Measurements from ENCODE around the gene ZBTB20.

ZBTB20 gene

GRCh38 chr3:114635878-114636277, 511.2 kb downstream of the ZBTB20 start:
- Histone ChIP-seq H3K36me3 (ENCODE audit: control insufficient read depth, insufficient read depth, low read length) (no peaks in the 10 kb centered on the region), H3K9me3 (ENCODE audit: control insufficient read depth, low read length) (no peaks in the 10 kb centered on the region), H3K4me1 (ENCODE audit: control insufficient read depth, insufficient read depth, low read length, poor library complexity, severe bottlenecking) (no peaks in the 10 kb centered on the region), H3K27ac (ENCODE audit: low read depth, low read length, severe bottlenecking) (no peak overlapping the region), H3K4me3 (ENCODE audit: extremely low read depth, insufficient read depth, low read length, poor library complexity, severe bottlenecking) (no peak overlapping the region)
- WGBS, 2 experiments (ENCODE audit: insufficient coverage in 2 of 2) = no CpG with 5 or more reads among the region's 2 CpGs

- no peaks in the 10 kb centered on the region for H3K36me3 ChIP-seq (ENCODE audit: control insufficient read depth, insufficient read depth, low read length)
- 96 to 100% methylated on average over 3 of the region's 3 CpGs for WGBS, 2 experiments (ENCODE audit: insufficient coverage in 2 of 2)
These were observed 512.5 kb downstream of the ZBTB20 start for GRCh38 chr3:114634635-114635034.

DNA sequence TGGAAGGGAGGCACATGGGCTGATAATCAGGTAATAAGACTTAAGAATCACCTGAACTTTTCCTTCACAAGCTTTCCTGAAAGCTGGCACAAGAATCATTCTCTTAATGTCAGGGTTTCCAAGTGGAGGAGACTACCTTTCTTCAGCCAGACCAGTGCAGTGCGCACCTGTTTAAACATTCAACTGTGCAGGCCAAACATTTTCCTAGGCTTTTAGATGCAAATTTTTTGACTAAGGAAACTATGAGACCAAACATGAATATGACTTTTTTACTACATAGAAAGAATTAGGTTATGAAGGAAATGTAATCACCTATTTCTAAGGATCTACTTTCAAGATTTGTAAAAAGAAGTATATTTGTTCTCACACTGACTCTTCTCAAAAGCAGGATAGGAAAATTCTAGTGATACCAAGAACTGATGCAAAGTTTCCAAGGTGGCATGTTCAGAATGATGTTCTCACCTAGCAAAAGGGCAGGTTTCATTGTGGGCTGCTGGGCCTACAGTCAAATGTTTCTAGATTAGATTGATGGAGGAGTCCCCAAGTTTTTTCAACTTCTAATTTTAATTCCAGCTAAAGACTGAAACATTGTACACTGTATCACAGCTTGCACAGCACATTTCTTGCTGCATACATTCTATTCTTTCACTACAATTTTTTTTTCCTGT, 514.2 kb downstream of the ZBTB20 start:
- no peaks in the 10 kb centered on the region for H3K36me3 ChIP-seq (ENCODE audit: control insufficient read depth, insufficient read depth, low read length)
- H3K4me1 ChIP-seq (ENCODE audit: control insufficient read depth, insufficient read depth, low read length, poor library complexity, severe bottlenecking) = no peaks in the 10 kb centered on the region
- no peaks in the 10 kb centered on the region for H3K9me3 ChIP-seq (ENCODE audit: control insufficient read depth, low read length)
- no peak overlapping the region for H3K4me3 ChIP-seq (ENCODE audit: extremely low read depth, insufficient read depth, low read length, poor library complexity, severe bottlenecking)
- no peak overlapping the region for H3K27ac ChIP-seq (ENCODE audit: low read depth, low read length, severe bottlenecking)
- WGBS, 2 experiments (ENCODE audit: insufficient coverage in 2 of 2) = no CpG with 5 or more reads among the region's 1 CpG

More at GRCh38 chr3:114634635-114635034, 512.5 kb downstream of the ZBTB20 start:
- no peak overlapping the region for H3K4me3 ChIP-seq (ENCODE audit: extremely low read depth, insufficient read depth, low read length, poor library complexity, severe bottlenecking)
- no peaks in the 10 kb centered on the region for H3K9me3 ChIP-seq (ENCODE audit: control insufficient read depth, low read length)
- H3K27ac ChIP-seq (ENCODE audit: low read depth, low read length, severe bottlenecking) = no peak overlapping the region
- no peaks in the 10 kb centered on the region for H3K4me1 ChIP-seq (ENCODE audit: control insufficient read depth, insufficient read depth, low read length, poor library complexity, severe bottlenecking)

DNA sequence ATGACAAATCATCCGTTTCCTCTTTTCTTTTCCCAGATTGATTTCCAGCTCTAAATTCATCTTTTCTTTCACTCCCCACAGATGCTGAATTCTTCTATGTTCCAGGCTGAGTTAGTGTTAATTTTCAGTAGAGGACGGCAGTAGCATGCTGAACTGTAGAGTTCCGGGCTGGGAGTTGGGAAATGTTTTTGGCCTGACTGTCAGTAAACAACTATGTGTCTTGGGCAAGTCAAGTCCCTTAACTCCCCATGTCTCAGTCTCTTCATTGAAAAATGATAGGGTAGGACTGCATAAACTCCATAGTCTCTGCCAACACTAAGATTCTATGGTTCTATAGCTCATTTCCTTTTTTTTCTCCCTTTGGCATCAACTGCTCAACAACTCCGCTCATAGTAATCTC, 519.3 kb downstream of the ZBTB20 start:
- Histone ChIP-seq H3K4me3 (ENCODE audit: extremely low read depth, insufficient read depth, low read length, poor library complexity, severe bottlenecking) (no peak overlapping the region), H3K9me3 (ENCODE audit: control insufficient read depth, low read length) (no peaks in the 10 kb centered on the region), H3K4me1 (ENCODE audit: control insufficient read depth, insufficient read depth, low read length, poor library complexity, severe bottlenecking) (peaks cover 23% of the 10 kb centered on the region), H3K36me3 (ENCODE audit: control insufficient read depth, insufficient read depth, low read length) (no peaks in the 10 kb centered on the region), H3K27ac (ENCODE audit: low read depth, low read length, severe bottlenecking) (no peak overlapping the region)
- 89 to 100% methylated on average over 1 of the region's 4 CpGs for WGBS, 2 experiments (ENCODE audit: insufficient coverage in 2 of 2)

- Histone ChIP-seq H3K9me3 (ENCODE audit: control insufficient read depth, low read length) (no peaks in the 10 kb centered on the region), H3K4me3 (ENCODE audit: extremely low read depth, insufficient read depth, low read length, poor library complexity, severe bottlenecking) (no peak overlapping the region), H3K27ac (ENCODE audit: low read depth, low read length, severe bottlenecking) (no peak overlapping the region), H3K36me3 (ENCODE audit: control insufficient read depth, insufficient read depth, low read length) (no peaks in the 10 kb centered on the region), H3K4me1 (ENCODE audit: control insufficient read depth, insufficient read depth, low read length, poor library complexity, severe bottlenecking) (peaks cover 29% of the 10 kb centered on the region)
- WGBS, 2 experiments (ENCODE audit: insufficient coverage in 2 of 2) = 93 to 97% methylated on average over 3 of the region's 4 CpGs
These were observed 520.3 kb downstream of the ZBTB20 start for GRCh38 chr3:114626751-114627150.

GRCh38 chr3:114624571-114625181, 522.4 kb downstream of the ZBTB20 start:
- Histone ChIP-seq H3K9me3 (ENCODE audit: control insufficient read depth, low read length) (no peaks in the 10 kb centered on the region), H3K4me1 (ENCODE audit: control insufficient read depth, insufficient read depth, low read length, poor library complexity, severe bottlenecking) (peaks cover 32% of the 10 kb centered on the region), H3K27ac (ENCODE audit: low read depth, low read length, severe bottlenecking) (peak overlapping the region; percentile 99), H3K4me3 (ENCODE audit: extremely low read depth, insufficient read depth, low read length, poor library complexity, severe bottlenecking) (peak overlapping the region; percentile 12), H3K36me3 (ENCODE audit: control insufficient read depth, insufficient read depth, low read length) (no peaks in the 10 kb centered on the region)
- WGBS, 2 experiments (ENCODE audit: insufficient coverage in 2 of 2) = 72 to 85% methylated on average over 4 to 5 of the region's 10 CpGs

- no peaks in the 10 kb centered on the region for H3K9me3 ChIP-seq (ENCODE audit: control insufficient read depth, low read length)
- peak overlapping the region; percentile 99 for H3K27ac ChIP-seq (ENCODE audit: low read depth, low read length, severe bottlenecking)
- peak overlapping the region; percentile 12 for H3K4me3 ChIP-seq (ENCODE audit: extremely low read depth, insufficient read depth, low read length, poor library complexity, severe bottlenecking)
- H3K4me1 ChIP-seq (ENCODE audit: control insufficient read depth, insufficient read depth, low read length, poor library complexity, severe bottlenecking) = peaks cover 32% of the 10 kb centered on the region
- H3K36me3 ChIP-seq (ENCODE audit: control insufficient read depth, insufficient read depth, low read length) = no peaks in the 10 kb centered on the region
- 80 to 86% methylated on average over 1 of the region's 6 CpGs for WGBS, 2 experiments (ENCODE audit: insufficient coverage in 2 of 2)
These were observed 523.0 kb downstream of the ZBTB20 start for GRCh38 chr3:114624047-114624445.

DNA sequence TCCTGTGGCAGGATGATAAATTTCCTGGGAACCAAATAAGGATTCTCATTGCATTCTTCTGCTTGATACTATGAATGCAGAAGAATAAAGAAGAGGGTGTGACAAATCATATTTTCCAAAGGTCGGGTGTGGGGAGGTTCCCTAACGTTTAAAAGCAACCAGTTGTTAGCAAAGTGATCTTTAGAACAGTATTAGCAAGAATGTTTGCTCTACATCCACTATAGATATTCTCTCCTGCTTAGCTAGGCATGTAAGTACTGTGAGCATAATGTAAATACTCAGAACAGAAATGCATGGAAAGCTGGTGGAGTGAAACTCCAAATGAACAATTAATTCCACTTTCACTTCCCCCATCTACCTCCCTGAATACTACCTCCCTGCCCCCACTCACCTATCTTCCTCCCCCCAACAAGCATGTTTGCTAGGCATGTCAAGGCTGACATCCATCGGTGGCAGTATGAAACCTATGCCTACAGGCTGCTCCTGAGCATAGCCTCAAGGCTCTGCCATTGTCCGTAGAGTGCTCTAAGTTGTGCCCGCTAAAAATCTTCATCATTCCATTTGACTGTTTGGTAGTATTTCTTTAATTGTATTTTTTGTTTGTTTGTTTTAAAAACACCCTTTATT, 523.6 kb downstream of the ZBTB20 start:
- 100% methylated on average over 1 of the region's 5 CpGs for WGBS, 2 experiments (ENCODE audit: insufficient coverage in 2 of 2)
- Histone ChIP-seq H3K27ac (ENCODE audit: low read depth, low read length, severe bottlenecking) (peak overlapping the region; percentile 99), H3K4me3 (ENCODE audit: extremely low read depth, insufficient read depth, low read length, poor library complexity, severe bottlenecking) (peak overlapping the region; percentile 12), H3K36me3 (ENCODE audit: control insufficient read depth, insufficient read depth, low read length) (no peaks in the 10 kb centered on the region), H3K4me1 (ENCODE audit: control insufficient read depth, insufficient read depth, low read length, poor library complexity, severe bottlenecking) (peaks cover 32% of the 10 kb centered on the region), H3K9me3 (ENCODE audit: control insufficient read depth, low read length) (no peaks in the 10 kb centered on the region)

GRCh38 chr3:114622001-114622400, 525.1 kb downstream of the ZBTB20 start:
- Histone ChIP-seq H3K36me3 (ENCODE audit: control insufficient read depth, insufficient read depth, low read length) (no peaks in the 10 kb centered on the region), H3K4me1 (ENCODE audit: control insufficient read depth, insufficient read depth, low read length, poor library complexity, severe bottlenecking) (peaks cover 32% of the 10 kb centered on the region), H3K27ac (ENCODE audit: low read depth, low read length, severe bottlenecking) (no peak overlapping the region), H3K4me3 (ENCODE audit: extremely low read depth, insufficient read depth, low read length, poor library complexity, severe bottlenecking) (no peak overlapping the region), H3K9me3 (ENCODE audit: control insufficient read depth, low read length) (no peaks in the 10 kb centered on the region)
- no CpG with 5 or more reads among the region's 3 CpGs for WGBS, 2 experiments (ENCODE audit: insufficient coverage in 2 of 2)

DNA sequence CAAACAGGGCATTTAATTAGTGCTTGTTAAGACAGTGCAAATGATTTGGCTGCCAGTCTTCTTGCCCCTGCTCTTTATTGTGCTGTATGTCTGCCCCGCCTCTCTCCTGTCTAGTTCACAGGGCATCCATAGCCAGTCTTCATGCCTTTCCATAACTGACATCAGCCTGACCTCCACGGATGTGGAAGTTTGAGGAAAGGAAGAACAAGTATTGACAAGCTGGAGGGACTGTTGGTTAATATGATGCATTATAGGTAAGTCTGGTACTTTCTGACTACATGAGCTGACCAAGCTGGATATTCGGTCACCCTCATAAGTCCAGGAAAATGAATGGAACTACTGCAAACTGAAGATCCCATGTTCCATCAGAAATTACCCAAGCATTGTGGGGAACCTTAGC, 527.3 kb downstream of the ZBTB20 start:
- H3K4me3 ChIP-seq (ENCODE audit: extremely low read depth, insufficient read depth, low read length, poor library complexity, severe bottlenecking) = no peak overlapping the region
- 100% methylated on average over 1 to 2 of the region's 3 CpGs for WGBS, 2 experiments (ENCODE audit: insufficient coverage in 2 of 2)

More for the DNA sequence above, 527.3 kb downstream of the ZBTB20 start:
- no peak overlapping the region for H3K27ac ChIP-seq (ENCODE audit: low read depth, low read length, severe bottlenecking)
- peaks cover 23% of the 10 kb centered on the region for H3K4me1 ChIP-seq (ENCODE audit: control insufficient read depth, insufficient read depth, low read length, poor library complexity, severe bottlenecking)
- no peaks in the 10 kb centered on the region for H3K36me3 ChIP-seq (ENCODE audit: control insufficient read depth, insufficient read depth, low read length)
- H3K9me3 ChIP-seq (ENCODE audit: control insufficient read depth, low read length) = no peaks in the 10 kb centered on the region
